ENCODE measurements around the gene THSD4.

GRCh38 chr15:71804226-71804625 is 689.0 kb downstream of the THSD4 start:
- TF ChIP-seq, protein P1, sequence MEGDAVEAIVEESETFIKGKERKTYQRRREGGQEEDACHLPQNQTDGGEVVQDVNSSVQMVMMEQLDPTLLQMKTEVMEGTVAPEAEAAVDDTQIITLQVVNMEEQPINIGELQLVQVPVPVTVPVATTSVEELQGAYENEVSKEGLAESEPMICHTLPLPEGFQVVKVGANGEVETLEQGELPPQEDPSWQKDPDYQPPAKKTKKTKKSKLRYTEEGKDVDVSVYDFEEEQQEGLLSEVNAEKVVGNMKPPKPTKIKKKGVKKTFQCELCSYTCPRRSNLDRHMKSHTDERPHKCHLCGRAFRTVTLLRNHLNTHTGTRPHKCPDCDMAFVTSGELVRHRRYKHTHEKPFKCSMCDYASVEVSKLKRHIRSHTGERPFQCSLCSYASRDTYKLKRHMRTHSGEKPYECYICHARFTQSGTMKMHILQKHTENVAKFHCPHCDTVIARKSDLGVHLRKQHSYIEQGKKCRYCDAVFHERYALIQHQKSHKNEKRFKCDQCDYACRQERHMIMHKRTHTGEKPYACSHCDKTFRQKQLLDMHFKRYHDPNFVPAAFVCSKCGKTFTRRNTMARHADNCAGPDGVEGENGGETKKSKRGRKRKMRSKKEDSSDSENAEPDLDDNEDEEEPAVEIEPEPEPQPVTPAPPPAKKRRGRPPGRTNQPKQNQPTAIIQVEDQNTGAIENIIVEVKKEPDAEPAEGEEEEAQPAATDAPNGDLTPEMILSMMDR (IDR thresholded peaks at IDR 0.05; ENCODE audit: low read depth, low read length), result no peak
- TF ChIP-seq EZH2phosphoT487 (IDR thresholded peaks at IDR 0.05; ENCODE audit: low read depth), result no peak

All from OCI-LY3 (cell line).